Right atrium auricular region (tissue), 2 donors: ENCODE data around the gene PRUNE2. TPM values are rescaled to one million over a fixed set of nuclear protein-coding genes. Genes with fewer than 3 reads are reported as not detected.
A peak's percentile ranks its signal among the peaks of the same experiment; 100 is the strongest.

Source experiments
- DNase-seq: peaks from one replicate; pipeline ENCODE4 v3.0.0-alpha.2; 2019; ENCODE audit warnings: low spot score
- H3K27ac ChIP-seq, 2 donors: fragments of 200-600 bp; sonication (generic); 1 replicate in 1 of 2; 2 replicates in 1 of 2; pipeline ENCODE4 v1.5.1; 2016 to 2019
- H3K27me3 ChIP-seq, 2 donors: fragments of 200-600 bp; sonication (generic); one replicate each; pipeline versions ENCODE4 v1.5.1 to v1.6.0; 2017 to 2019
- H3K36me3 ChIP-seq: fragments of 200-600 bp; sonication (generic); one replicate; pipeline ENCODE4 v1.5.1; 2016
- H3K4me1 ChIP-seq, 2 donors: fragments of 200-600 bp; sonication (generic); one replicate each; pipeline versions ENCODE4 v1.5.1 to v1.6.0; 2017 to 2019
- H3K4me3 ChIP-seq, 2 donors: fragments of 200-600 bp; sonication (generic); 1 replicate in 1 of 2; 2 replicates in 1 of 2; pipeline ENCODE4 v1.5.1; 2017 to 2019; ENCODE audit warnings: mild to moderate bottlenecking in 1 of 2, moderate library complexity in 1 of 2
- H3K9me3 ChIP-seq, 2 donors: fragments of 200-600 bp; sonication (generic); one replicate each; pipeline ENCODE4 v1.5.1; 2019
- CTCF ChIP-seq, 2 donors: fragments of 200-600 bp; sonication (generic); IDR thresholded peaks; one replicate each; pipeline ENCODE4 v1.5.1; 2019; ENCODE audit warnings: antibody characterized with exemption in 2 of 2
- total RNA-seq, 2 donors: library from RNA; depleted of rRNA; stranded (reverse); fragments of >200 nt; gene quantifications; one replicate each; pipeline ENCODE4 v1.1.0, GENCODE V29; 2016

The PRUNE2 gene
- total RNA-seq, 2 donors from 2014 or later: 15.4 to 28.5 TPM

- H3K27me3 ChIP-seq: no peaks in the 10 kb centered on the region
- H3K4me1 ChIP-seq: peaks cover 0 to 25% of the 10 kb centered on the region in 2 donors
- TF ChIP-seq CTCF (IDR thresholded peaks at IDR 0.05): no peak
- no peak overlapping the region for H3K4me3 ChIP-seq
- no peaks in the 10 kb centered on the region for H3K36me3 ChIP-seq
- peak; percentile 55 for DNase-seq
- H3K27ac ChIP-seq: peak overlapping the region in 1 of 2 donors; percentile 5
- no peaks in the 10 kb centered on the region for H3K9me3 ChIP-seq
Observed at GRCh38 chr9:76617497-76618175, 288.3 kb downstream of the PRUNE2 start.

DNA sequence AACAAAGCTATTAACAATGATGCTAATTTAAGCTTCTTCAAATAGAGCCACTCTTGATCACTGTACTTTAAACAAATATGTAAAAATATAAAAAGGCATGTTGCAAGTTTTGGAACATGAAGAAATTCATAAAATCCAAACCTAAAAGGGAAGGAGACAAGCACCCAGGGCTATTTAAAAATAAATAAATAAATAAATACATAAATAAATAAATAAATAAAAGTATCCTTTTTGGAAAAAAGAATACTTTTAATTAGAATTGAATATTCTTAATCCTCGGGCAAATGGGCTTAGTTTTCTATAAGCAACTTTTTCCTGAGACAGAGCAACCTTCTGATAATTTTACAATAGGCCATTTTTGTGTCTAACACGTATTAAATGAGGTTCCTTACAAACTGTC lies 289.1 kb downstream of the PRUNE2 start:
- Histone ChIP-seq H3K27me3 (no peaks in the 10 kb centered on the region), H3K27ac (no peak overlapping the region), H3K36me3 (no peaks in the 10 kb centered on the region), H3K4me1 (peaks cover 0 to 25% of the 10 kb centered on the region in 2 donors), H3K9me3 (no peaks in the 10 kb centered on the region), H3K4me3 (no peak overlapping the region)
- no peak for TF ChIP-seq CTCF (IDR thresholded peaks at IDR 0.05)
- DNase-seq: no peak

GRCh38 chr9:76615177-76615603 lies 290.7 kb downstream of the PRUNE2 start:
- H3K27me3 ChIP-seq: no peaks in the 10 kb centered on the region
- H3K4me3 ChIP-seq: no peak overlapping the region
- no peaks in the 10 kb centered on the region for H3K36me3 ChIP-seq
- H3K27ac ChIP-seq: no peak overlapping the region
- peak; percentile 50 for DNase-seq
- no peaks in the 10 kb centered on the region for H3K9me3 ChIP-seq
- TF ChIP-seq CTCF (IDR thresholded peaks at IDR 0.05): no peak
- H3K4me1 ChIP-seq: peaks cover 0 to 17% of the 10 kb centered on the region in 2 donors

DNA sequence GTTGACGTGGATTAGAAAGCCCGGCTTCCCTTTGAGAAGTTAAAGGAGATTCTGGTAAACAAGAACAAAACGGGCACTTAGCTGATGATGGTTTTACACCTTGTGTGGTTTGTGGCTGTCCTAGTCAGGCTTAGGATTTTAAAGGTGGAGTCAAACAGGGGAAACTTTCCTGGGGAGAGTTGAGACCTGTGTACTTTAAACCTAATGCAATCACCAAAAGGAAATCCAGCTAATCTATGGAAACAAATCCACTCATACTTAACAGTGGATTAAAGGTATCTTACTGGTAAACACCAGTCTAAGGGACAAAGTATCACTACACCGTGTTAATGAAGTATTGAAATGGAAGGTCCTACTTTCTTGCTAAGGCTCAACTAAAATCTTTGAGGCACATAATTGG lies 291.9 kb downstream of the PRUNE2 start:
- Histone ChIP-seq H3K36me3 (no peaks in the 10 kb centered on the region), H3K9me3 (no peaks in the 10 kb centered on the region), H3K27ac (no peak overlapping the region), H3K27me3 (no peaks in the 10 kb centered on the region), H3K4me3 (no peak overlapping the region), H3K4me1 (peaks cover 0 to 5% of the 10 kb centered on the region in 2 donors)
- DNase-seq: no peak
- TF ChIP-seq CTCF (IDR thresholded peaks at IDR 0.05): no peak

DNA sequence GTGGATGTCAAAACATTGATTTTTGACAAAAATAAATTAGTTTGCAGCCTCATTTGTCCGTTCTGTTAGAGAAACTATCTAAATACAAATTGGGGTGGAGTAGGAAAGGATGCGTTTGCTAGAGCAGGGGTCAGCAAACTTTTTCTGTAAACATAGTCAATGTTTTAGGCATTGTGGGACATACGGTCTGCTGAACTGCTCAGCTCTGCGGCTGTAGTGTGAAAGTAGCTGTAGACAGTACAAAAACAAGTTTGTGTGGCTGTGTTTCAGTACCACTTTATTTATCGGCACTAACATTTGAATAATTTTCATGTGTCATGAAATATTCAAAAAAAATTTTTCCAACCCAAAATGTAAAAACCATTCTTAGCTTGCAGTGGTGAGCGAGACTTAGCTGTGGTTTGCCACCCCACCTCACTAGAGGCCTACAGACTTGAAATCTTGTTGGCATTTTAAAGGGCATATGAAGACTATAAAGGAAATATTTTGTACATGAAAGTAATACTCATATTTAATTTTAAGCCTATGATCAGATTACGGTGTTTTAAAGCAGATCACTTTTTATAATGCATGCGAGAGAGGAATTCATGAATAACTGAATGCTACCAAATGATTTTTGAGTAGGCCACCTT lies 292.6 kb downstream of the PRUNE2 start:
- H3K27me3 ChIP-seq: no peaks in the 10 kb centered on the region
- no peak for DNase-seq
- H3K27ac ChIP-seq: no peak overlapping the region
- no peak for TF ChIP-seq CTCF (IDR thresholded peaks at IDR 0.05)
- H3K4me1 ChIP-seq: peaks cover 0 to 4% of the 10 kb centered on the region in 2 donors
- H3K4me3 ChIP-seq: no peak overlapping the region
- no peaks in the 10 kb centered on the region for H3K36me3 ChIP-seq
- H3K9me3 ChIP-seq: no peaks in the 10 kb centered on the region
